Tibial nerve (tissue), 4 donors: Measurements from ENCODE around the gene MED26. TPM values are rescaled to one million over a fixed set of nuclear protein-coding genes. Genes with fewer than 3 reads are reported as not detected.

Source experiments
- DNase-seq, 2 donors: peaks; one replicate each; pipeline ENCODE4 v3.0.0-alpha.2; 2019; ENCODE audit warnings: low spot score in 2 of 2
- H3K27ac ChIP-seq, 4 donors: fragments of 200-600 bp; sonication (generic) in 3 of 4; one replicate each; pipeline ENCODE4 v1.5.1; 2017 to 2019; ENCODE audit warnings: mild to moderate bottlenecking in 1 of 4
- H3K27me3 ChIP-seq, 2 donors: fragments of 200-600 bp; sonication (generic) in 1 of 2; one replicate each; pipeline versions ENCODE4 v1.5.1 to v1.6.0; 2017 to 2019
- H3K36me3 ChIP-seq, 3 donors: fragments of 200-600 bp; sonication (generic); one replicate each; pipeline ENCODE4 v1.5.1; 2018 to 2019
- H3K4me1 ChIP-seq, 4 donors: fragments of 200-600 bp; sonication (generic) in 3 of 4; one replicate each; pipeline ENCODE4 v1.5.1; 2017 to 2019
- H3K4me3 ChIP-seq, 4 donors: fragments of 200-600 bp; sonication (generic) in 3 of 4; one replicate each; pipeline ENCODE4 v1.5.1; 2017 to 2019; ENCODE audit warnings: mild to moderate bottlenecking in 1 of 4, moderate library complexity in 1 of 4
- H3K9me3 ChIP-seq, 4 donors: fragments of 200-600 bp; sonication (generic) in 3 of 4; one replicate each; pipeline ENCODE4 v1.5.1; 2017 to 2019
- CTCF ChIP-seq, 5 experiments: fragments of 200-600 bp in 3 of 5; fragments of 450-650 bp in 2 of 5; sonication (generic) in 3 of 5; IDR thresholded peaks; one replicate each; pipeline ENCODE4 v1.5.1; 2016 to 2019; ENCODE audit warnings: antibody characterized with exemption in 5 of 5, mild to moderate bottlenecking in 3 of 5, moderate library complexity in 2 of 5
- EP300 ChIP-seq, 2 donors: sonication (generic); formaldehyde crosslinking; IDR thresholded peaks; one replicate each; pipeline ENCODE4 v1.6.1; 2017; ENCODE audit warnings: antibody characterized with exemption in 2 of 2, mild to moderate bottlenecking in 1 of 2
- POLR2A ChIP-seq, 2 donors: fragments of 450-650 bp; IDR thresholded peaks; one replicate each; pipeline ENCODE4 v1.6.1; 2017; ENCODE audit warnings: antibody characterized with exemption in 2 of 2, mild to moderate bottlenecking in 2 of 2, moderate library complexity in 2 of 2
- WGBS, 2 donors: methylation state at CpG; one replicate each; pipeline ENCODE4 v1.1.5; 2018; 5-methylcytosine and 5-hydroxymethylcytosine counted together
- total RNA-seq, 4 donors: library from RNA; depleted of rRNA; stranded (reverse); fragments of >200 nt; gene quantifications; one replicate each; pipeline ENCODE4 v1.1.0, GENCODE V29; 2016

Gene MED26
- total RNA-seq, 4 donors from 2014 or later: 6.1 to 14.2 (median 11.7) TPM

DNA sequence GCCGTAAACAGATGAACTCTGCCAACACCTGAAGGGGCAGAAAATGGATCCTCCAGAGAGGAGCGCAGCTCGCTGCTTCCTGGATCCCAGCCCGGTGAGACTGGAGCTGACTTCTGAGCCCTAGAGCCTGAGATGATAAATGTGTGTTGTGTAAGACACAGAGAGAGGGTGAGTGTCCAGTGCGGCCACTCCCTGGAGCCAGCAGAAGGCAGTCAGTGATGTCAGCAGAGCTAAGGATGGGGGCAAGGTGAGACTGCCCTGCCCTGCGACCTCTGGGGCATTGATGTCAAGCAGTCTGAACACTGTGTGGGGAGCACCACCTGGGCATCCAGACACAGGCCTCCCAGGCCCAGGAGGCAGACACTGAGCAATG, 46.0 kb downstream of the MED26 start:
- no peak overlapping the region for H3K4me3 ChIP-seq
- peaks cover 0 to 23% (median 15%) of the 10 kb centered on the region in 3 donors for H3K36me3 ChIP-seq
- H3K4me1 ChIP-seq: peaks cover 0 to 72% (median 44%) of the 10 kb centered on the region in 4 donors
- no peaks in the 10 kb centered on the region for H3K27me3 ChIP-seq
- no peak for DNase-seq
- H3K9me3 ChIP-seq: no peaks in the 10 kb centered on the region
- H3K27ac ChIP-seq: peak overlapping the region in 2 of 4 donors; percentile 11 to 84
- 88 to 90% methylated on average over 4 to 6 of the region's 6 CpGs for WGBS, 2 donors
- TF ChIP-seq CTCF (IDR thresholded peaks at IDR 0.05): no peak

- Histone ChIP-seq H3K4me3 (no peak overlapping the region), H3K36me3 (peaks cover 0 to 29% (median 20%) of the 10 kb centered on the region in 3 donors), H3K27ac (peak overlapping the region in 2 of 4 donors; percentile 11 to 84), H3K27me3 (no peaks in the 10 kb centered on the region), H3K4me1 (peaks cover 0 to 67% (median 38%) of the 10 kb centered on the region in 4 donors), H3K9me3 (no peaks in the 10 kb centered on the region)
- TF ChIP-seq POLR2A (IDR thresholded peaks at IDR 0.05) (no peak), CTCF (IDR thresholded peaks at IDR 0.05) (no peak), EP300 (IDR thresholded peaks at IDR 0.05) (no peak)
- DNase-seq: no peak
- 80 to 84% methylated on average over 12 of the region's 12 CpGs for WGBS, 2 donors
Observed at GRCh38 chr19:16581145-16581970, 46.6 kb downstream of the MED26 start.

DNA sequence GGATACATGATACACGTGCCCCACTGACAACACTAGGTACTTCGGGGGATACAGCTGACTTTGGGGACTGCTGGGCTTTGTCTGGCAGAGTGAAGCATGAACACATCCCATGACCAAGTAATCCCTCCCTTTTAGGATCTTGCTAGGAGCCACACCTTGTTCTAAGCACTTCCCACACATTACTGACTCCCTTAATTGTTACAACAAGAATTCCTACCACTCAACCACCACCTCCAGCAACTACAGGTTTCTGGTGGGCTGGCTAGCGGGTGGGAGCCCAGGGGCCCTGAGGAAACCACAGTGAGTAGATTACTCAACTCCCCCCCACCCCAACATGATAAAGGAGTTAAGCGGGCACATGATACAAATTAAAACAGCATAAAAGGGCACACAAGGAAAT, 48.6 kb downstream of the MED26 start:
- Histone ChIP-seq H3K27ac (peak overlapping the region in 1 of 4 donors; percentile 17), H3K36me3 (peaks cover 0 to 49% (median 20%) of the 10 kb centered on the region in 3 donors), H3K9me3 (no peaks in the 10 kb centered on the region), H3K27me3 (no peaks in the 10 kb centered on the region), H3K4me3 (no peak overlapping the region), H3K4me1 (peaks cover 0 to 62% (median 22%) of the 10 kb centered on the region in 4 donors)
- no peak for DNase-seq
- WGBS, 2 donors: 75 to 79% methylated on average over 4 of the region's 4 CpGs
- TF ChIP-seq CTCF (IDR thresholded peaks at IDR 0.05): no peak
- TF ChIP-seq POLR2A (IDR thresholded peaks at IDR 0.05): no peak
- TF ChIP-seq EP300 (IDR thresholded peaks at IDR 0.05): no peak

DNA sequence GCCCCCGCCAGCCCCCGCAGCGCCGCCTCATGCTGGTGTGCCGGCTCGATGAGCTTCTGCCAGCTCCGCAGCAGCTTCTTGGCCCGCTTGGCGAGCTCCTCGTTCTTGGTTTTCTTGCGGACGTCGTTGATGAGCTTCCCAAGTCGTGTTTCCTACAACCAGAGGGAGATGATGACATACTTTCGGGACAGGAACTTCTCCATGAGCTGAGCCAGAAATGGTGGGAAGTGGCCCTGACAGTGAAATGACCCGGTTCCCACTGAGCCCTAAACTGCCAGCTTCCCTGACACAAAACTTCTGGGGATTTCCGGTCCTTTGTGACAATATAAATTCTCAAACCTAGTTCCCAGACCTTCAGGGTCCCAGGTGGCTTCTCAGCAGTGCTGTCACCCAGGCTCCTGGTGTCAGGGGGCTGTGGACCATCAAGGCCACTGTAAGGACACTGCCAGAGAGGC, 50.4 kb downstream of the MED26 start:
- no peaks in the 10 kb centered on the region for H3K9me3 ChIP-seq
- H3K4me1 ChIP-seq: peaks cover 0 to 62% (median 19%) of the 10 kb centered on the region in 4 donors
- H3K4me3 ChIP-seq: no peak overlapping the region
- DNase-seq: no peak
- H3K27ac ChIP-seq: no peak overlapping the region
- H3K27me3 ChIP-seq: no peaks in the 10 kb centered on the region
- 78 to 85% methylated on average over 14 to 16 of the region's 17 CpGs for WGBS, 2 donors
- TF ChIP-seq EP300 (IDR thresholded peaks at IDR 0.05): no peak
- H3K36me3 ChIP-seq: peaks cover 0 to 55% (median 20%) of the 10 kb centered on the region in 3 donors

DNA sequence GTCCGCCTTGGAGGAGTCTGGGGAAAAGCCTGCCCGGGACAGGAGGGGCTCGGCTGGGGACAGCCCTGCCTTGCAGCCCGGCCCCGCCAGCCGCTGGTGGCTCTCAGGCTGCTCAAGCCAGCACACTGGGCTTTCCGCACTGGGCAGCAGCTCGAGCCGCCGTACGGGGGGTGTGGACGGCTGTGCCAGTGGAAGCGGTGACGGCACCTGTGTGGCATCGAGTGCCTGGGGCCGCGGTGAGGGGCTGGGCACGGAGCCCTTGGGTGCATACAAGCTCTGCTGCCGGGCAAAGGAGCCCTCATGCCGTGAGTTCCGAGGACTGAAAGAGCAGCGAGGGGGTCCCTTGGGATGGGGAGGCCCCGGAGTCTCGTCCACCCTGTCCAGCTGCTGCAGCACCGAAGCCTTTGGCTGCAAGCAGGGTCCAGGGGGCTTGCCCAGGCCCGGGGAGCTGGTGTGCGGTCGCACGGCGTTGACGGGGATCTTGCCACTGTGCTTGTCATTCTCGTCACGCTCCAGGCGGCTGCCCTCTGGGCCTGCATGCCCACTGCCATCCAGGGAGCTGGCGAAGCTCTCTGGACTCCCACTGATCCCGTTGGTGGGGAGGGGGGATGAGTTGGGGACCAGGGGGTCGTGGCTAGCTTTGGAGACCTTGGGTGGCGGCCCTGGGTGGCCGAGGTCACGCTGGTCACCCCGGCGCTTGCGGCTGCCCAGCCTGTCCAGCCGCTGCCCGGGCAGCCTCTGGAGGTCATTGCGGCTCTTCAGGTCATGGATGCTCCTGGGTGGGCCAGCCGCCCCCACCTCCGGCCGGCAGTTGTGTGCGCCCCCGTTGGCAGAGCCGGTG, 51.1 kb downstream of the MED26 start:
- 84 to 91% methylated on average over 29 to 47 of the region's 52 CpGs for WGBS, 2 donors

More for the DNA sequence above, 51.1 kb downstream of the MED26 start:
- Histone ChIP-seq H3K27ac (no peak overlapping the region), H3K27me3 (no peaks in the 10 kb centered on the region), H3K36me3 (peaks cover 0 to 55% (median 20%) of the 10 kb centered on the region in 3 donors), H3K4me1 (peaks cover 0 to 56% (median 16%) of the 10 kb centered on the region in 4 donors), H3K4me3 (no peak overlapping the region), H3K9me3 (no peaks in the 10 kb centered on the region)
- TF ChIP-seq EP300 (IDR thresholded peaks at IDR 0.05) (no peak), CTCF (IDR thresholded peaks at IDR 0.05) (no peak), POLR2A (IDR thresholded peaks at IDR 0.05) (no peak)
- no peak for DNase-seq
